Liver (tissue), 2 donors: ENCODE data around the gene FYB2.
A peak's percentile ranks its signal among the peaks of the same experiment; 100 is the strongest.

Experiments used
- RXRA ChIP-seq, 2 donors: IDR thresholded peaks; 2 replicates each; pipeline ENCODE4 v1.6.1; 2017 to 2018; ENCODE audit warnings: antibody characterized with exemption in 2 of 2, mild to moderate bottlenecking in 1 of 2
- TF ChIP-seq, protein P1 (sequence below): IDR thresholded peaks from 2 replicates; pipeline ENCODE4 v1.6.1; 2016; ENCODE audit warnings: antibody characterized with exemption, mild to moderate bottlenecking
- donor health status: healthy.

- TF ChIP-seq, protein P1, sequence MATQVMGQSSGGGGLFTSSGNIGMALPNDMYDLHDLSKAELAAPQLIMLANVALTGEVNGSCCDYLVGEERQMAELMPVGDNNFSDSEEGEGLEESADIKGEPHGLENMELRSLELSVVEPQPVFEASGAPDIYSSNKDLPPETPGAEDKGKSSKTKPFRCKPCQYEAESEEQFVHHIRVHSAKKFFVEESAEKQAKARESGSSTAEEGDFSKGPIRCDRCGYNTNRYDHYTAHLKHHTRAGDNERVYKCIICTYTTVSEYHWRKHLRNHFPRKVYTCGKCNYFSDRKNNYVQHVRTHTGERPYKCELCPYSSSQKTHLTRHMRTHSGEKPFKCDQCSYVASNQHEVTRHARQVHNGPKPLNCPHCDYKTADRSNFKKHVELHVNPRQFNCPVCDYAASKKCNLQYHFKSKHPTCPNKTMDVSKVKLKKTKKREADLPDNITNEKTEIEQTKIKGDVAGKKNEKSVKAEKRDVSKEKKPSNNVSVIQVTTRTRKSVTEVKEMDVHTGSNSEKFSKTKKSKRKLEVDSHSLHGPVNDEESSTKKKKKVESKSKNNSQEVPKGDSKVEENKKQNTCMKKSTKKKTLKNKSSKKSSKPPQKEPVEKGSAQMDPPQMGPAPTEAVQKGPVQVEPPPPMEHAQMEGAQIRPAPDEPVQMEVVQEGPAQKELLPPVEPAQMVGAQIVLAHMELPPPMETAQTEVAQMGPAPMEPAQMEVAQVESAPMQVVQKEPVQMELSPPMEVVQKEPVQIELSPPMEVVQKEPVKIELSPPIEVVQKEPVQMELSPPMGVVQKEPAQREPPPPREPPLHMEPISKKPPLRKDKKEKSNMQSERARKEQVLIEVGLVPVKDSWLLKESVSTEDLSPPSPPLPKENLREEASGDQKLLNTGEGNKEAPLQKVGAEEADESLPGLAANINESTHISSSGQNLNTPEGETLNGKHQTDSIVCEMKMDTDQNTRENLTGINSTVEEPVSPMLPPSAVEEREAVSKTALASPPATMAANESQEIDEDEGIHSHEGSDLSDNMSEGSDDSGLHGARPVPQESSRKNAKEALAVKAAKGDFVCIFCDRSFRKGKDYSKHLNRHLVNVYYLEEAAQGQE: no peak
- TF ChIP-seq RXRA (IDR thresholded peaks at IDR 0.05): peak; percentile 47 to 48
Observed at GRCh38 chr1:56780128-56780750, 39.0 kb downstream of the FYB2 start.
